ENCODE measurements around the gene GNAI2.
A peak's percentile ranks its signal among the peaks of the same experiment; 100 is the strongest.

The GNAI2 gene

DNA sequence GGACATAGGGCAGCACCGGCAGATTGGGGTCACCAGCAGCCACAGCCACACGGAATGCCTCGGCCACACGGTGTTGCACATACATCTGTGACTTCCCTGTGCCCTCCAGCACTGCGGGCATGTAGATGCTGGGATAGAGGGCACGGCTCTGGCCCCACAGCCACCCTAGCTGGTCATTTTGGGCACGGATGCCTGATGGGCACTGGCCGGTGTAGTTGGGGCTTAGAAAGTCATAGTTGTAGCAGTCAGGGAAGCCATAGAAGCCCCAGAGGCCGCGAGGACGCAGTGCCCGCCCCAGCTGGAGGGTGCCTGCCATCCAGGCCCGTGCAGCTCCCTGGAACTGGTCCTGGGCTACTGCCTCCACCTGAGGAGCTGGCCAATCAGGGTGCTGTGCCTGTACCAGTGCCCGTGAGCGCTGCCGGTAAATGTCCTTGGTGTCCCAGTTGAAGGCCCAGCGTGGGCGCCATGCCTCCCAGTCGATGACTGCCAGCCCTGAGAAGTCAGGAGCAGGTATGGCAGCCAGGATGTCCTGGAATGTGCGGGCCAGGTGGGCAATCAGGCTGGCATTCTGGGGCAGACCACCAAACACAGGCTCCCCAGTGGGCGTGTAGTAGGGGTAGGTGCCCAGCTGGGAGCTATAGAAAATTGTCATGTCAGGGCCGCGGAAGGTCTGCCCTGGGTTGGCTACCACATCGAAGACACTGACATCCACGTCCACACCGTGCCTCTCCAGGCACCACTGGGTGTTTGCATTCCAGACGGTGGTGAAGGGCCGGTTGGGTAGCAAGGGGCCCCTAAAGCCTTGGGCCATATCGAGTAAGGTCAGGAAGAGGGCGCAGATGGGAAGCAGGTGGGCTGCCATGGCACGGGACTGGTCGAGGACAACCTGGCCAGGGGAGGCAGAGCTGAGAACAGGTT is 66.3 kb downstream of the GNAI2 start:
- DNase-seq = no peak
- peaks cover 0 to under 1% (median 0%) of the 10 kb centered on the region in 3 donors for H3K36me3 ChIP-seq

DNA sequence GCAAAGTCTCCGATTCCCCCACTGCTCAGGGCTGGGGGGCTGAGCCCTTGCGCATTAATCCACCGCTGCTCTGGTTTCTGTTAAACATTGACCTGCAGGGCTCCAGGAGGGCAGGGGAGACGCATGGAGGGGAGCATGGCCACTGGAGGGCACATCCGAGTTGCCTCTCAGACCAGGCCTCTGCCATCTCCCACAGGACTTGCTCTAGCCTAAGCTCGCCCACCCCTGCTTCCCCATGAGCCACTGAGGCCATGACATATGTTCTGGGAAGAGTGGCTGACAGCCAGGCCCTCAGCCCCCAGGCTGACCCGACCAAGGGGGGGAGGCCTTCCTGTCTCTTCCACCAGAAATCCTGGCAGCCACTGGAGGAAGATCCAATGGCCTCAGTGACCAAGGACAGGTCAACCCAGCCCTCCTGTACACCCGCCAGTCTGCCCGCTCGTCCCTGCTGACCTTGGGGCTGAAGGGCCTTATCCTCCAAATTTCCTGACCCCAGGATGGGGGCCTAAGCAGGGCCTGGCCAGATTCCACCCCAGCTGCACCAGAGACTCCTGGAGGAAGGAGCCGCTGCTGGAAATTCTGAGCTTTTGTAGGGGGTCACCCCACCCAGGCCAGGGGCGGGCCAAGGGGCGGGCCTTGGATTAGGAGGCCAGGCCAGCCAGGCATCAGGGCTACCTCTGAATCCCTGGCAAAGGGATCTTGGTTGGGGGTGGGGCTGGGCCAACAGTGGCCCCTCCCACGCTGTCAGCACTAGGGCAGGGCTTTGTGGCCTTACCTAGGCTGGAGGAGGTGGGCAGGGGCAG is 67.2 kb downstream of the GNAI2 start, which contains the start of gene HYAL1:
TSS of gene HYAL1 (minus strand) at position 562 of the 803 bp plus-strand sequence. CDS start 618 bp downstream, outside the sequence.
- H3K4me1 ChIP-seq = peaks cover 8 to 32% (median 25%) of the 10 kb centered on the region in 4 donors
- peak within 1 kb of the TSS in 1 of 2 donors; percentile 9 for H3K4me3 ChIP-seq
- H3K27me3 ChIP-seq = no peaks in the 10 kb centered on the region
- intact Hi-C loops (cut with DNase I; ENCODE audit: low total_unique reads) = no loop called here
- peak within 1 kb of the TSS in 1 of 2 donors; percentile 25 for H3K27ac ChIP-seq
- DNase-seq = no peak
- no peaks in the 10 kb centered on the region for H3K36me3 ChIP-seq
- no peaks in the 10 kb centered on the region for H3K9me3 ChIP-seq
- TF ChIP-seq, protein P1, sequence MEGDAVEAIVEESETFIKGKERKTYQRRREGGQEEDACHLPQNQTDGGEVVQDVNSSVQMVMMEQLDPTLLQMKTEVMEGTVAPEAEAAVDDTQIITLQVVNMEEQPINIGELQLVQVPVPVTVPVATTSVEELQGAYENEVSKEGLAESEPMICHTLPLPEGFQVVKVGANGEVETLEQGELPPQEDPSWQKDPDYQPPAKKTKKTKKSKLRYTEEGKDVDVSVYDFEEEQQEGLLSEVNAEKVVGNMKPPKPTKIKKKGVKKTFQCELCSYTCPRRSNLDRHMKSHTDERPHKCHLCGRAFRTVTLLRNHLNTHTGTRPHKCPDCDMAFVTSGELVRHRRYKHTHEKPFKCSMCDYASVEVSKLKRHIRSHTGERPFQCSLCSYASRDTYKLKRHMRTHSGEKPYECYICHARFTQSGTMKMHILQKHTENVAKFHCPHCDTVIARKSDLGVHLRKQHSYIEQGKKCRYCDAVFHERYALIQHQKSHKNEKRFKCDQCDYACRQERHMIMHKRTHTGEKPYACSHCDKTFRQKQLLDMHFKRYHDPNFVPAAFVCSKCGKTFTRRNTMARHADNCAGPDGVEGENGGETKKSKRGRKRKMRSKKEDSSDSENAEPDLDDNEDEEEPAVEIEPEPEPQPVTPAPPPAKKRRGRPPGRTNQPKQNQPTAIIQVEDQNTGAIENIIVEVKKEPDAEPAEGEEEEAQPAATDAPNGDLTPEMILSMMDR (IDR thresholded peaks at IDR 0.05) = no peak

More for the DNA sequence above, 66.3 kb downstream of the GNAI2 start:
- intact Hi-C loops (cut with DNase I; ENCODE audit: low total_unique reads) = no loop called here
- H3K27me3 ChIP-seq = no peaks in the 10 kb centered on the region
- no peaks in the 10 kb centered on the region for H3K9me3 ChIP-seq
- no peak overlapping the region for H3K4me3 ChIP-seq
- TF ChIP-seq, protein P1 (IDR thresholded peaks at IDR 0.05) = no peak
- H3K27ac ChIP-seq = no peak overlapping the region
- peaks cover 8 to 40% (median 32%) of the 10 kb centered on the region in 4 donors for H3K4me1 ChIP-seq

DNA sequence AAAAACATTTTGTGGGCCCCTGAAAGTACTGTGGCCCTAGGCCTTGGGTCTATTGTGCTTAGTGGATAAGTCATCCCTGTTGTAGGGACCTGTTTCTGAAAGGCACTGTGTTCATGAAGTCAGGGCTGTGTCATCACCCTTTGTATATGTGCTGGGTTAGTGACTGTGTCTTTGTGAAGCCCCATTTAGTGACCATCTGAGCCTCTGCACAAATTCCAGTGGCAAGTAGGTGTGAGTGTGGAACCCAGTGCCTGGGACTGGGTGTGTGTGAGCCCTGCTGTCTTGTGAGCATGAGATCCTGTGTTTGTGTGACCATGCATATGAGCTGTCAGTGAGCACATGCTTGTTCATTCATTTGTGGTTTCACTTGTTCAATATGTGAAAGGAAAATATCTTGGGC is 68.6 kb downstream of the GNAI2 start:
- H3K27me3 ChIP-seq = no peaks in the 10 kb centered on the region
- no peaks in the 10 kb centered on the region for H3K9me3 ChIP-seq
- DNase-seq = no peak
- intact Hi-C loops (cut with DNase I; ENCODE audit: low total_unique reads) = no loop called here
- TF ChIP-seq, protein P1 (IDR thresholded peaks at IDR 0.05) = no peak
- H3K36me3 ChIP-seq = no peaks in the 10 kb centered on the region
- H3K4me3 ChIP-seq = no peak overlapping the region
- H3K27ac ChIP-seq = no peak overlapping the region
- peaks cover 8 to 25% (median 17%) of the 10 kb centered on the region in 4 donors for H3K4me1 ChIP-seq
